GM12892 (cell line): ENCODE results near the gene ARHGAP15.

Experiments used
- POLR2A ChIP-seq: IDR thresholded peaks from 2 replicates; pipeline ENCODE4 v1.6.1; 2011; ENCODE audit warnings: low read depth, low read length, control low read depth
- TAF1 ChIP-seq: IDR thresholded peaks from 2 replicates; pipeline ENCODE4 v1.6.1; 2011; ENCODE audit warnings: low read depth, mild to moderate bottlenecking, control low read depth, low read length, borderline replicate concordance

DNA sequence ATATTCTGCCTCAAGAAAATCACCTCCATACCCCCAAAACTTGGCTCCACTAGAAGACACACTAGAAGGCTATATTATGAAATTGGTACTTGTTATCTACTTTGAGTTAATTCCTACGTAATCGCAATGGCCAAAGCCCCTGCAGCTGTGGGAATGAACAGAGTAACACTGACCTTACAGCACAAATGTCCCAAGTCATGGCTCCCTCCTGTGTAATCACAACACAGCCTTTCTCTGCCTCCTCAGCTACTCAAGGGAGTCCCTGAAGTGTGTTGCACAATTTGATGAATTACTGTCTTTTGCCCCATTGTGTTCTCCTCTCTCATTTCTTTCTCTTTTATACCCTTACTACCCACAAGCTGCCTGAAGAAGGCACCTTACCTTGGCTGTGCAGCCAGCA is 375.2 kb downstream of the ARHGAP15 start:
- TF ChIP-seq POLR2A, result no peak
- no peak for TF ChIP-seq TAF1
